Measurements from ENCODE around the gene CENPF. TPM values are rescaled to one million over a fixed set of nuclear protein-coding genes. Genes with fewer than 3 reads are reported as not detected.

The CENPF gene
- total RNA-seq, 1 donor from 2014 or later, result 0.53 TPM

DNA sequence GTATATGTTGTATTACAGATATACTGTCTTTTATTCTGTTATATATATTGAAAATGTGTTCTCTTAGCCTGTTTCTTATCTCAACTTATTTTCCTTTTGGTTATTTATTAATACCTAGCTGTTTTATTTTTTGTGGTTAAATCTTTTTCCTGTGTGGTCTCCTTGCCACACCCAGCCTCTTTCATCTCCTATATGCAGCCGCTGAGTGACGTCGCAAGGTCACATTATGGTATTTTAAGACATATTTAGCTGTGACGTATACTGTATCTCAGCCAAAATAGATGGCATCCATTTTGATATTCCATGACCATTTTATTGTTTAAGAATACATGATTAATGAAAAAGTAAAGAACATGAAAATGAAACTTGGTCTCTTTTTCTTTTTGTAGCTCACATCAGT lies 29.1 kb downstream of the CENPF start:
- DNase-seq (ENCODE audit: low read depth), result no peak
- FAIRE-seq, result no peak
- H3K36me3 ChIP-seq (ENCODE audit: control insufficient read depth, insufficient read depth, low read length), result peaks cover 2% of the 10 kb centered on the region
- TF ChIP-seq, protein P1, sequence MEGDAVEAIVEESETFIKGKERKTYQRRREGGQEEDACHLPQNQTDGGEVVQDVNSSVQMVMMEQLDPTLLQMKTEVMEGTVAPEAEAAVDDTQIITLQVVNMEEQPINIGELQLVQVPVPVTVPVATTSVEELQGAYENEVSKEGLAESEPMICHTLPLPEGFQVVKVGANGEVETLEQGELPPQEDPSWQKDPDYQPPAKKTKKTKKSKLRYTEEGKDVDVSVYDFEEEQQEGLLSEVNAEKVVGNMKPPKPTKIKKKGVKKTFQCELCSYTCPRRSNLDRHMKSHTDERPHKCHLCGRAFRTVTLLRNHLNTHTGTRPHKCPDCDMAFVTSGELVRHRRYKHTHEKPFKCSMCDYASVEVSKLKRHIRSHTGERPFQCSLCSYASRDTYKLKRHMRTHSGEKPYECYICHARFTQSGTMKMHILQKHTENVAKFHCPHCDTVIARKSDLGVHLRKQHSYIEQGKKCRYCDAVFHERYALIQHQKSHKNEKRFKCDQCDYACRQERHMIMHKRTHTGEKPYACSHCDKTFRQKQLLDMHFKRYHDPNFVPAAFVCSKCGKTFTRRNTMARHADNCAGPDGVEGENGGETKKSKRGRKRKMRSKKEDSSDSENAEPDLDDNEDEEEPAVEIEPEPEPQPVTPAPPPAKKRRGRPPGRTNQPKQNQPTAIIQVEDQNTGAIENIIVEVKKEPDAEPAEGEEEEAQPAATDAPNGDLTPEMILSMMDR (IDR thresholded peaks at IDR 0.05; ENCODE audit: insufficient read depth, low read length, severe bottlenecking), result no peak
- H3K4me3 ChIP-seq (ENCODE audit: low read depth, low read length), result no peak overlapping the region
- H3K27me3 ChIP-seq (ENCODE audit: control insufficient read depth, insufficient read depth, low read length), result no peaks in the 10 kb centered on the region

DNA sequence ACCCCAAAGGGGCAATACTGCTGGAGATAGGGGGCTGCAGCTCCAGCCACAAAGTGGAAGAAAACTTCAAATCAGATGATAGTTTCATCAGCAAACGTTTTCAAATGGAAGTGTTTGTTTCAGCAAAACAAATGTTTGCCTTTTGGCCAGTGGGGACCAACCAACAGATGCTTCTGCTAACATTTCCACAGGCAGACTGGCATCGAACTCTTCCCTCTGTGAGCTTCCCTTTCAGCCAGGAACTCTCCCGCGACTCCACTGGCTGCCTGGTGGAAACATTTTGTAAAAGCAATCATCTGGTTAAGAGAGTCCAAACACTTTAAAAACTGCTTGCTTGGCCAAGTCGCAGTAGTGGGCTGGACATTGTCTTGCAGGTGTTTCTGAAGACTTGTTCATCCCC lies 30.7 kb downstream of the CENPF start:
- no peak for FAIRE-seq

DNA sequence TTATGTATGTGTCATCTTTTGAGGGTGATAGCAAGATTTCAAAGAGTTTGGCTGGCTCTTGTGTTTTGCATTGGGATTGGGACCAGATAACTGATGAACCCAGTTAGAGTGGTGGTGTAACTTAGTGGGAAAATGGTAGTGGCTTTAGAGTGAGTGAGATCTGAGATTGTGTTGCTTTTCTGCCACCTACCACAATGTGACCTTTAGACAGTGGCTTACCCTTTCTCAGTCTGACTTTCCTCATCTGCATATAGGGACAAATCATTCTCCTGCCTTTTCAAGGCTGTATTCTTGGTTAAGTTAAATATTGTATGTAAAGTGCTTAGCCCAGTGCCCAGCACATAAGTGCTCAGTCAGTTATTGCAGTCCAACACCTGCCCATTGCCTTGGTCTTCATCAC lies 31.3 kb downstream of the CENPF start:
- TF ChIP-seq, protein P1 (IDR thresholded peaks at IDR 0.05; ENCODE audit: insufficient read depth, low read length, severe bottlenecking), result no peak
- Histone ChIP-seq H3K4me3 (ENCODE audit: low read depth, low read length) (no peak overlapping the region), H3K36me3 (ENCODE audit: control insufficient read depth, insufficient read depth, low read length) (peaks cover 2% of the 10 kb centered on the region), H3K27me3 (ENCODE audit: control insufficient read depth, insufficient read depth, low read length) (no peaks in the 10 kb centered on the region)
- no peak for FAIRE-seq
- DNase-seq (ENCODE audit: low read depth), result no peak

More for the DNA sequence above, 30.7 kb downstream of the CENPF start:
- Histone ChIP-seq H3K4me3 (ENCODE audit: low read depth, low read length) (no peak overlapping the region), H3K36me3 (ENCODE audit: control insufficient read depth, insufficient read depth, low read length) (peaks cover 2% of the 10 kb centered on the region), H3K27me3 (ENCODE audit: control insufficient read depth, insufficient read depth, low read length) (no peaks in the 10 kb centered on the region)
- TF ChIP-seq, protein P1 (IDR thresholded peaks at IDR 0.05; ENCODE audit: insufficient read depth, low read length, severe bottlenecking), result no peak
- no peak for DNase-seq (ENCODE audit: low read depth)

DNA sequence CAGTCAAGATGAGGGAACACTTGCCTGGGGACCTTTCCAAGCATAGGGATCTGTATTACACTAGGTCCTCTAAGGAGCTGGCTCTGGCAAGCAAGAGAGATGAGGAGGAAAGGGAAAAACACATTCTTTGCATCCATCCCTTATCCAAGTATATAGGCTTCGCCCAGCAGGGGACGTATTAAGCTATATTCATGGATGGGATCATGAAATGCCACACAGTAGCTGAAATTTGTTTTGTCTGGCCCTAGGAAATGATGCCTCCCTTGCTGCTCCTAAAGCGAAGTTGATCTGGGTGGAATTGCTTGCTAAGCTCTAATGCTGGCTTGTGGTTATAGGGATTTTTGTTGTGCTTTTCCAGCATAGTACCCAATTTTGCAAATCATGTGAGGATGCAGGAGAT lies 32.1 kb downstream of the CENPF start:
- TF ChIP-seq, protein P1 (IDR thresholded peaks at IDR 0.05; ENCODE audit: insufficient read depth, low read length, severe bottlenecking), result no peak
- Histone ChIP-seq H3K27me3 (ENCODE audit: control insufficient read depth, insufficient read depth, low read length) (no peaks in the 10 kb centered on the region), H3K4me3 (ENCODE audit: low read depth, low read length) (no peak overlapping the region), H3K36me3 (ENCODE audit: control insufficient read depth, insufficient read depth, low read length) (peaks cover 2% of the 10 kb centered on the region)
- DNase-seq (ENCODE audit: low read depth) (no peak), FAIRE-seq (no peak)

DNA sequence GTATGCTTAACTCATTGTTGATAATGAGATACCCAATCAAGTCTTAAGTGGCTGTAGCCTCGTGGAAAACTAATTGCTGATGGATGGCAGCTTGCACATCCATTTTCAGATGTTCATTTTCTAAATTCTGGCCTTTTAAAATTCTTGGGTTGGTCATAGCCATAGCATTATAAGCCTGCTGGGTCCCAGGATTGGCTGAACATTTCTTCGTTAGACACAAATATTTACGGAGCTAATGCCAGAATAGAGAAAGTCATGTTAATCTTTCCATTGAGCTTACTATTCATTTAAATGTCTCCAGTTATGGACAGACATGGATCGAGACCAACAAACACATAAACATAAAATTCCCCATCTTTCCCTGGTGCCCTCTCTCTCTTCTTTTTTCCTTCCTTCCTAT lies 32.5 kb downstream of the CENPF start:
- DNase-seq (ENCODE audit: low read depth), result no peak
- no peak for FAIRE-seq
- H3K36me3 ChIP-seq (ENCODE audit: control insufficient read depth, insufficient read depth, low read length), result peaks cover 2% of the 10 kb centered on the region
- no peaks in the 10 kb centered on the region for H3K27me3 ChIP-seq (ENCODE audit: control insufficient read depth, insufficient read depth, low read length)
- H3K4me3 ChIP-seq (ENCODE audit: low read depth, low read length), result no peak overlapping the region
- TF ChIP-seq, protein P1 (IDR thresholded peaks at IDR 0.05; ENCODE audit: insufficient read depth, low read length, severe bottlenecking), result no peak

DNA sequence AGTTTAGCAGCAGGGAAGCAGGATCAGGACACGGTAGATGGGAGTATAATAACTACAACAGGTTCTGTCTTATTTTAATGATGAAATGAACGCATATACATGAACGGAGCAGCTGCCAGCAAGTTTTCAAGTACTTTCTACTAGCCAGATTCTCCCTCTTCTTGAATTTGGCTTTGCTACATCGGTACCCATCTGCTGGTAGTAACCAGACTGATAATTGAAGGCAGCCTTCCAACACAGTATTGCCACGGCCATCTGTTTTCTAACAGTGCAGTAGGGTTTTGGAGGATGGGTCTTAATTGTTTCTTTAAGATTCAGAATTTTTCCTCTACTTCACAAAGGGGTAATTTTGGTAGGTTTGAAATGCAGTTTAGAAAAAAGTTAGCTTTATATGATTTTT lies 33.4 kb downstream of the CENPF start:
- Histone ChIP-seq H3K36me3 (ENCODE audit: control insufficient read depth, insufficient read depth, low read length) (peaks cover 2% of the 10 kb centered on the region), H3K27me3 (ENCODE audit: control insufficient read depth, insufficient read depth, low read length) (no peaks in the 10 kb centered on the region), H3K4me3 (ENCODE audit: low read depth, low read length) (no peak overlapping the region)
- DNase-seq (ENCODE audit: low read depth) (no peak), FAIRE-seq (no peak)
- TF ChIP-seq, protein P1 (IDR thresholded peaks at IDR 0.05; ENCODE audit: insufficient read depth, low read length, severe bottlenecking), result no peak
